HCT116 (cell line): ENCODE measurements around the gene TMSB10.

Experiments used
- CBX3 ChIP-seq: IDR thresholded peaks from 2 replicates; pipeline ENCODE4 v1.6.1; 2012; ENCODE audit warnings: low read depth
- CEBPB ChIP-seq: IDR thresholded peaks from 2 replicates; pipeline ENCODE4 v1.6.1; 2012; ENCODE audit warnings: low read depth
- EGR1 ChIP-seq: IDR thresholded peaks from 2 replicates; pipeline ENCODE4 v1.6.1; 2012; ENCODE audit warnings: low read depth
- EZH2phosphoT487 ChIP-seq: fragments of 200-600 bp; IDR thresholded peaks from 2 replicates; pipeline ENCODE4 v1.6.1; 2018; ENCODE audit warnings: antibody characterized with exemption, borderline replicate concordance
- FOSL1 ChIP-seq: IDR thresholded peaks from 2 replicates; pipeline ENCODE4 v1.6.1; 2012; ENCODE audit warnings: low read depth
- JUND ChIP-seq: IDR thresholded peaks from 2 replicates; pipeline ENCODE4 v1.6.1; 2012
- POLR2A ChIP-seq: IDR thresholded peaks from 2 replicates; pipeline ENCODE4 v1.7.0; 2011; ENCODE audit warnings: borderline replicate concordance; ENCODE audit not compliant: insufficient read depth, insufficient read length; ENCODE audit errors: extremely low read depth
- POLR2AphosphoS5 ChIP-seq: IDR thresholded peaks from 2 replicates; pipeline ENCODE4 v1.6.1; 2011; ENCODE audit warnings: mild to moderate bottlenecking, low read depth, low read length, moderate library complexity
- SIN3A ChIP-seq: IDR thresholded peaks from 2 replicates; pipeline ENCODE4 v1.6.1; 2012; ENCODE audit warnings: low read depth
- SP1 ChIP-seq: IDR thresholded peaks from 2 replicates; pipeline ENCODE4 v1.6.1; 2012; ENCODE audit warnings: low read depth
- YY1 ChIP-seq: IDR thresholded peaks from 2 replicates; pipeline ENCODE4 v1.6.1; 2011; ENCODE audit warnings: low read length, low read depth, moderate library complexity, mild to moderate bottlenecking; ENCODE audit not compliant: insufficient replicate concordance; ENCODE audit errors: extremely low read depth
- ZNF274 ChIP-seq: fragments of 200-500 bp; sonication (Bioruptor generic); IDR thresholded peaks from 2 replicates; pipeline ENCODE4 v1.6.1; 2014; ENCODE audit warnings: mild to moderate bottlenecking, low read depth, low read length, inconsistent platforms
- TF ChIP-seq, protein P1 (sequence below), 3 experiments: fragments of 200-600 bp in 1 of 3; sonication (generic) in 1 of 3; IDR thresholded peaks in 2 of 3; conservative IDR thresholded peaks in 1 of 3; 2 replicates each; pipeline ENCODE4 v1.5.1; 2012 to 2017; ENCODE audit warnings: low read depth in 2 of 3, low read length in 2 of 3, antibody characterized with exemption in 1 of 3, borderline replicate concordance in 1 of 3, control low read depth in 1 of 3, mild to moderate bottlenecking in 1 of 3, mixed read lengths in 1 of 3, mixed run types in 1 of 3, moderate library complexity in 1 of 3; ENCODE audit not compliant: insufficient read depth in 1 of 3
- TF ChIP-seq, protein P2 (sequence below): IDR thresholded peaks from 2 replicates; pipeline ENCODE4 v1.6.1; 2012; ENCODE audit warnings: low read depth

DNA sequence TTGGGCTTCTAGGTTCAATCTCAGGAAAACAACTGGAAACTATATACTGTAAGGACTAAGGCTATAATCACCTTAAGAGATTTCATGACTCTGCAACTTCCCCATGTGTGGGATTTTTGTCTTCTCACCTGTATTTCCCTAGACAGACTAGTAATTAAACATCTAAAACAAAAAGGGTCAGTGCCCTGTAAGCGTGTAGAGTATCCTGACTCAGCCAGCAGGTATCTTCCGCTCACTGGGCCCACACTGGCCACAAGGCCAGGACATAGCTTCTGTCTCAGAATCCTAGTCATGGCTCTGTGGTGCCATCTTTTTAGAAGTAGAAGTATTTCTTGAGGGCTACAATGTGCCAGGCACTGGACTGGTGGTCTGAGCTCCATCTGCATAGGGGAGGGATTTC is 36.7 kb downstream of the TMSB10 start:
- TF ChIP-seq YY1 (no peak), POLR2AphosphoS5 (no peak), CEBPB (no peak), EZH2phosphoT487 (no peak), POLR2A (no peak), JUND (no peak), SP1 (no peak), ZNF274 (no peak), EGR1 (no peak), CBX3 (no peak), SIN3A (no peak), FOSL1 (no peak)
- TF ChIP-seq, protein P1, sequence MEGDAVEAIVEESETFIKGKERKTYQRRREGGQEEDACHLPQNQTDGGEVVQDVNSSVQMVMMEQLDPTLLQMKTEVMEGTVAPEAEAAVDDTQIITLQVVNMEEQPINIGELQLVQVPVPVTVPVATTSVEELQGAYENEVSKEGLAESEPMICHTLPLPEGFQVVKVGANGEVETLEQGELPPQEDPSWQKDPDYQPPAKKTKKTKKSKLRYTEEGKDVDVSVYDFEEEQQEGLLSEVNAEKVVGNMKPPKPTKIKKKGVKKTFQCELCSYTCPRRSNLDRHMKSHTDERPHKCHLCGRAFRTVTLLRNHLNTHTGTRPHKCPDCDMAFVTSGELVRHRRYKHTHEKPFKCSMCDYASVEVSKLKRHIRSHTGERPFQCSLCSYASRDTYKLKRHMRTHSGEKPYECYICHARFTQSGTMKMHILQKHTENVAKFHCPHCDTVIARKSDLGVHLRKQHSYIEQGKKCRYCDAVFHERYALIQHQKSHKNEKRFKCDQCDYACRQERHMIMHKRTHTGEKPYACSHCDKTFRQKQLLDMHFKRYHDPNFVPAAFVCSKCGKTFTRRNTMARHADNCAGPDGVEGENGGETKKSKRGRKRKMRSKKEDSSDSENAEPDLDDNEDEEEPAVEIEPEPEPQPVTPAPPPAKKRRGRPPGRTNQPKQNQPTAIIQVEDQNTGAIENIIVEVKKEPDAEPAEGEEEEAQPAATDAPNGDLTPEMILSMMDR (IDR thresholded peaks at IDR 0.05 in 2 of 3, conservative IDR thresholded peaks at IDR 0.05 in 1 of 3; ENCODE audit: borderline replicate concordance in 1 of 3, insufficient read depth in 1 of 3, low read depth in 2 of 3, low read length in 2 of 3) = no peak
- TF ChIP-seq, protein P2, sequence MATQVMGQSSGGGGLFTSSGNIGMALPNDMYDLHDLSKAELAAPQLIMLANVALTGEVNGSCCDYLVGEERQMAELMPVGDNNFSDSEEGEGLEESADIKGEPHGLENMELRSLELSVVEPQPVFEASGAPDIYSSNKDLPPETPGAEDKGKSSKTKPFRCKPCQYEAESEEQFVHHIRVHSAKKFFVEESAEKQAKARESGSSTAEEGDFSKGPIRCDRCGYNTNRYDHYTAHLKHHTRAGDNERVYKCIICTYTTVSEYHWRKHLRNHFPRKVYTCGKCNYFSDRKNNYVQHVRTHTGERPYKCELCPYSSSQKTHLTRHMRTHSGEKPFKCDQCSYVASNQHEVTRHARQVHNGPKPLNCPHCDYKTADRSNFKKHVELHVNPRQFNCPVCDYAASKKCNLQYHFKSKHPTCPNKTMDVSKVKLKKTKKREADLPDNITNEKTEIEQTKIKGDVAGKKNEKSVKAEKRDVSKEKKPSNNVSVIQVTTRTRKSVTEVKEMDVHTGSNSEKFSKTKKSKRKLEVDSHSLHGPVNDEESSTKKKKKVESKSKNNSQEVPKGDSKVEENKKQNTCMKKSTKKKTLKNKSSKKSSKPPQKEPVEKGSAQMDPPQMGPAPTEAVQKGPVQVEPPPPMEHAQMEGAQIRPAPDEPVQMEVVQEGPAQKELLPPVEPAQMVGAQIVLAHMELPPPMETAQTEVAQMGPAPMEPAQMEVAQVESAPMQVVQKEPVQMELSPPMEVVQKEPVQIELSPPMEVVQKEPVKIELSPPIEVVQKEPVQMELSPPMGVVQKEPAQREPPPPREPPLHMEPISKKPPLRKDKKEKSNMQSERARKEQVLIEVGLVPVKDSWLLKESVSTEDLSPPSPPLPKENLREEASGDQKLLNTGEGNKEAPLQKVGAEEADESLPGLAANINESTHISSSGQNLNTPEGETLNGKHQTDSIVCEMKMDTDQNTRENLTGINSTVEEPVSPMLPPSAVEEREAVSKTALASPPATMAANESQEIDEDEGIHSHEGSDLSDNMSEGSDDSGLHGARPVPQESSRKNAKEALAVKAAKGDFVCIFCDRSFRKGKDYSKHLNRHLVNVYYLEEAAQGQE = no peak
